ENCODE measurements around the gene FOXP3. TPM values are rescaled to one million over a fixed set of nuclear protein-coding genes. Genes with fewer than 3 reads are reported as not detected.

Gene FOXP3
- total and polyA plus RNA-seq, 2 of the 8 experiments (the other 6 are each of a cell fraction or from before 2014, with no cell fraction given), result 0.37 to 0.54 TPM

DNA sequence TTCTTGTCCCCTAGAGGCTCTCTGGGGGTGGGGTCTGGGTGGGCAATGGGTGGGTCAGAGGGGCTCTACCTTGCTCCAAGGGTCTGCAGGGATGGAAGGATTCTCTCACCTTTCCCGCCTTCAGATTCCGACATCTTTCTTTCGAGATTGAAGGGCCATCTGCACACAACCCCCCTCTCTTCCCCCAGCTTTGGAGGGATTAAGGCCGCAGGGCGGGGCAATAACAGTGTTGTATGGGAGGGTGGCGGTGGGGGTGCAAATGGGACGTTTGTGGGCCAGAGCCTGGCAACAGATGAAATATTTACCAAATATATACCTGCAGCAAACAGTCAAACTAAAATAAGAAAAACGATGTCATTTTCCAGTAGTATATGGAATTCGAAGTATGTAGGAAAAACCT is 31.3 kb downstream of the FOXP3 start, which contains the start of gene CACNA1F:
Gene CACNA1F, minus strand, starts transcription at position 165 of the 400 bp plus-strand sequence. Its CDS starts 31 bp downstream, at position 134.
- Histone ChIP-seq H2BK120ac (replicated peaks; ENCODE audit: low read depth, low read length) (no peak within 1 kb of the TSS), H2AFZ (ENCODE audit: low read length) (no peak within 1 kb of the TSS), H4K91ac (replicated peaks; ENCODE audit: insufficient read length, low read length) (no peak within 1 kb of the TSS), H2AK5ac (ENCODE audit: low read depth, low read length) (no peak within 1 kb of the TSS), H2BK5ac (ENCODE audit: low read depth, low read length) (no peak within 1 kb of the TSS), H4K8ac (ENCODE audit: extremely low read depth, insufficient read depth, low read length) (no peak within 1 kb of the TSS), H3K14ac (ENCODE audit: insufficient read length) (no peak within 1 kb of the TSS), H4K5ac (ENCODE audit: insufficient read length, low read depth, low read length) (no peak within 1 kb of the TSS), H2BK20ac (ENCODE audit: low read length) (no peak within 1 kb of the TSS), H3K79me1 (ENCODE audit: low read depth, low read length) (no peaks in the 10 kb centered on the region), H3K36me3 (ENCODE audit: control insufficient read depth in 2 of 4, insufficient read depth in 4 of 4, low read length in 3 of 4) (no peaks in the 10 kb centered on the region), H3K9me3 (ENCODE audit: insufficient read depth in 2 of 2, low read depth in 1 of 2, low read length in 1 of 2) (no peaks in the 10 kb centered on the region), H3K4ac (replicated peaks; ENCODE audit: insufficient read length, low read depth, low read length) (no peak within 1 kb of the TSS), H3K4me2 (ENCODE audit: insufficient read depth in 1 of 2, low read depth in 2 of 2, low read length in 2 of 2) (no peak within 1 kb of the TSS), H3K79me2 (ENCODE audit: control insufficient read depth in 1 of 2, insufficient read depth in 2 of 2, low read length in 2 of 2) (no peaks in the 10 kb centered on the region), H2BK15ac (ENCODE audit: low read length) (no peak within 1 kb of the TSS), H3K18ac (ENCODE audit: extremely low read depth, low read length) (no peak within 1 kb of the TSS), H3K4me1 (replicated peaks in 1 of 4; ENCODE audit: control insufficient read depth in 3 of 4, insufficient read depth in 4 of 4, low read length in 3 of 4) (peaks cover 0 to 6% (median 2%) of the 10 kb centered on the region in 4 experiments; a peak in 2 of 7 replicates), H3K27ac (ENCODE audit: low read depth, low read length) (no peak within 1 kb of the TSS), H3K27me3 (replicated peaks in 1 of 4; ENCODE audit: control insufficient read depth in 3 of 4, extremely low read depth in 1 of 4, insufficient read depth in 3 of 4, low read length in 3 of 4) (no peaks in the 10 kb centered on the region), H3K23me2 (ENCODE audit: low read depth, low read length) (peaks cover 9% of the 10 kb centered on the region; the same call in 1 of the 2 replicates), H3K56ac (replicated peaks; ENCODE audit: insufficient read length, low read depth, low read length) (no peak within 1 kb of the TSS), H2BK12ac (ENCODE audit: low read depth, low read length) (no peak within 1 kb of the TSS), H4K20me1 (replicated peaks in 1 of 2; ENCODE audit: control insufficient read depth in 1 of 2, insufficient read depth in 2 of 2, low read length in 2 of 2) (no peaks in the 10 kb centered on the region), H3K4me3 (ENCODE audit: extremely low read depth in 1 of 4, insufficient read depth in 2 of 4, low read depth in 3 of 4, low read length in 4 of 4) (no peak within 1 kb of the TSS), H3K9ac (replicated peaks in 1 of 4; ENCODE audit: extremely low read depth in 1 of 4, low read depth in 3 of 4, low read length in 3 of 4) (no peak within 1 kb of the TSS), H3K23ac (ENCODE audit: insufficient read length) (no peak within 1 kb of the TSS)
- no peak for DNase-seq (ENCODE audit: low read depth in 1 of 2, low spot score in 2 of 2)
- FAIRE-seq, result no peak
- POLR2A ChIA-PET (ENCODE audit: partially characterized antibody), result no interaction called here
- WGBS, 2 experiments (ENCODE audit: extremely low coverage in 1 of 2, insufficient coverage in 1 of 2, insufficient read length in 1 of 2, insufficient replicate concordance in 2 of 2, low coverage in 1 of 2, low lambda C conversion rate in 2 of 2, missing lambda C conversion rate in 1 of 2), result 75% methylated on average over 4 of the region's 9 CpGs; no CpG with 5 or more reads in 1 of the 2 experiments
- CTCF ChIA-PET (ENCODE audit: partially characterized antibody), result no interaction called here
- TF ChIP-seq YY1 (IDR thresholded peaks at IDR 0.05; ENCODE audit: low read depth, low read length) (no peak), TAF7 (optimal IDR thresholded peaks at IDR 0.05; ENCODE audit: borderline replicate concordance, low read depth, low read length) (no peak), GTF2F1 (IDR thresholded peaks at IDR 0.05; ENCODE audit: borderline replicate concordance, low read depth, low read length) (no peak), CHD2 (IDR thresholded peaks at IDR 0.05; ENCODE audit: low read length) (no peak), CBX8 (IDR thresholded peaks at IDR 0.05; ENCODE audit: borderline replicate concordance, low read depth, low read length) (no peak), KDM4A (IDR thresholded peaks at IDR 0.05; ENCODE audit: low read depth, low read length, severe bottlenecking) (no peak), RAD21 (IDR thresholded peaks at IDR 0.05 in 1 of 2, conservative IDR thresholded peaks at IDR 0.05 in 1 of 2; ENCODE audit: low read depth in 2 of 2, low read length in 2 of 2) (no peak), RNF2 (IDR thresholded peaks at IDR 0.05; ENCODE audit: borderline replicate concordance, low read depth, low read length, missing control alignments, poor library complexity, severe bottlenecking) (no peak), SP4 (IDR thresholded peaks at IDR 0.05; ENCODE audit: low read length) (no peak), TBP (IDR thresholded peaks at IDR 0.05; ENCODE audit: low read depth, low read length) (no peak)
- TF ChIP-seq, protein P1, sequence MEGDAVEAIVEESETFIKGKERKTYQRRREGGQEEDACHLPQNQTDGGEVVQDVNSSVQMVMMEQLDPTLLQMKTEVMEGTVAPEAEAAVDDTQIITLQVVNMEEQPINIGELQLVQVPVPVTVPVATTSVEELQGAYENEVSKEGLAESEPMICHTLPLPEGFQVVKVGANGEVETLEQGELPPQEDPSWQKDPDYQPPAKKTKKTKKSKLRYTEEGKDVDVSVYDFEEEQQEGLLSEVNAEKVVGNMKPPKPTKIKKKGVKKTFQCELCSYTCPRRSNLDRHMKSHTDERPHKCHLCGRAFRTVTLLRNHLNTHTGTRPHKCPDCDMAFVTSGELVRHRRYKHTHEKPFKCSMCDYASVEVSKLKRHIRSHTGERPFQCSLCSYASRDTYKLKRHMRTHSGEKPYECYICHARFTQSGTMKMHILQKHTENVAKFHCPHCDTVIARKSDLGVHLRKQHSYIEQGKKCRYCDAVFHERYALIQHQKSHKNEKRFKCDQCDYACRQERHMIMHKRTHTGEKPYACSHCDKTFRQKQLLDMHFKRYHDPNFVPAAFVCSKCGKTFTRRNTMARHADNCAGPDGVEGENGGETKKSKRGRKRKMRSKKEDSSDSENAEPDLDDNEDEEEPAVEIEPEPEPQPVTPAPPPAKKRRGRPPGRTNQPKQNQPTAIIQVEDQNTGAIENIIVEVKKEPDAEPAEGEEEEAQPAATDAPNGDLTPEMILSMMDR (IDR thresholded peaks at IDR 0.05; ENCODE audit: control extremely low read depth in 1 of 3, insufficient read depth in 1 of 3, low read depth in 1 of 3, low read length in 3 of 3), result no peak

Measured in H1 (cell line).